Measurements from ENCODE around the gene MAGI1. TPM values are rescaled to one million over a fixed set of nuclear protein-coding genes. Genes with fewer than 3 reads are reported as not detected.

Gene MAGI1
- total RNA-seq, 1 experiment from 2014 or later, result 58.2 TPM

- no peak for TF ChIP-seq ATF6 (CRISPR knock-in tag; IDR thresholded peaks at IDR 0.05)
Measured at GRCh38 chr3:66041116-66041515, 2.4 kb upstream of the MAGI1 start (continued).

- H3K4me1 Mint-ChIP-seq, result peaks cover 40% of the 10 kb centered on the region
- H3K27me3 Mint-ChIP-seq (ENCODE audit: low read depth), result no peaks in the 10 kb centered on the region; the same call in 1 of the 2 replicates
- H3K27ac Mint-ChIP-seq, result peak overlapping the region; percentile 87
- H3K9me3 Mint-ChIP-seq, result no peaks in the 10 kb centered on the region
- H3K4me3 Mint-ChIP-seq, result peak overlapping the region; percentile 98
- ChIA-PET POLR2A (interaction anchor here (1.2 kb wide), 1 partner anchor 95 kb away, joined by 5 read pairs; no protein-coding TSS in a partner anchor), CTCF (interaction anchor here (1.2 kb wide), 1 partner anchor 81 kb away, joined by 3 read pairs; no protein-coding TSS in a partner anchor)
- DNase-seq (ENCODE audit: low spot score) (peak; percentile 59), ATAC-seq (peak; percentile 2)
- H3K36me3 Mint-ChIP-seq, result peaks cover 2% of the 10 kb centered on the region; the same call in 1 of the 2 replicates
- 0 out of 2 replicates have a peak, but pooled peaks have one; percentile 12 for TF ChIP-seq ERG (CRISPR knock-in tag; IDR thresholded peaks at IDR 0.05)
- TF ChIP-seq CREM (CRISPR knock-in tag; IDR thresholded peaks at IDR 0.05), result 0 out of 2 replicates have a peak, but pooled peaks have one; percentile 30
- 0 out of 2 replicates have a peak, but pooled peaks have one; percentile 23 for TF ChIP-seq E2F5 (CRISPR knock-in tag; IDR thresholded peaks at IDR 0.05)
- TF ChIP-seq, protein P1, sequence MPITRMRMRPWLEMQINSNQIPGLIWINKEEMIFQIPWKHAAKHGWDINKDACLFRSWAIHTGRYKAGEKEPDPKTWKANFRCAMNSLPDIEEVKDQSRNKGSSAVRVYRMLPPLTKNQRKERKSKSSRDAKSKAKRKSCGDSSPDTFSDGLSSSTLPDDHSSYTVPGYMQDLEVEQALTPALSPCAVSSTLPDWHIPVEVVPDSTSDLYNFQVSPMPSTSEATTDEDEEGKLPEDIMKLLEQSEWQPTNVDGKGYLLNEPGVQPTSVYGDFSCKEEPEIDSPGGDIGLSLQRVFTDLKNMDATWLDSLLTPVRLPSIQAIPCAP (CRISPR knock-in tag; IDR thresholded peaks at IDR 0.05), result no peak
Measured at GRCh38 chr3:66039590-66039887, 821 bp upstream of the MAGI1 start.

GRCh38 chr3:66038384-66038725 lies 363 bp downstream of the MAGI1 start:
- peaks cover 50% of the 10 kb centered on the region for H3K4me1 Mint-ChIP-seq
- peaks cover 5% of the 10 kb centered on the region; the same call in 1 of the 2 replicates for H3K36me3 Mint-ChIP-seq
- ChIA-PET POLR2A (interaction anchor here (1.3 to 3.0 kb wide), 5 partner anchors 16 to 85 kb away, joined by 3 to 18 read pairs (median 6); no protein-coding TSS in a partner anchor), CTCF (no interaction called here)
- DNase-seq (ENCODE audit: low spot score) (no peak), ATAC-seq (no peak)
- TF ChIP-seq, protein P2, sequence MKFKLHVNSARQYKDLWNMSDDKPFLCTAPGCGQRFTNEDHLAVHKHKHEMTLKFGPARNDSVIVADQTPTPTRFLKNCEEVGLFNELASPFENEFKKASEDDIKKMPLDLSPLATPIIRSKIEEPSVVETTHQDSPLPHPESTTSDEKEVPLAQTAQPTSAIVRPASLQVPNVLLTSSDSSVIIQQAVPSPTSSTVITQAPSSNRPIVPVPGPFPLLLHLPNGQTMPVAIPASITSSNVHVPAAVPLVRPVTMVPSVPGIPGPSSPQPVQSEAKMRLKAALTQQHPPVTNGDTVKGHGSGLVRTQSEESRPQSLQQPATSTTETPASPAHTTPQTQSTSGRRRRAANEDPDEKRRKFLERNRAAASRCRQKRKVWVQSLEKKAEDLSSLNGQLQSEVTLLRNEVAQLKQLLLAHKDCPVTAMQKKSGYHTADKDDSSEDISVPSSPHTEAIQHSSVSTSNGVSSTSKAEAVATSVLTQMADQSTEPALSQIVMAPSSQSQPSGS (CRISPR knock-in tag; IDR thresholded peaks at IDR 0.05; ENCODE audit: borderline replicate concordance, low read depth), result 0 out of 2 replicates have a peak, but pooled peaks have one; percentile 4
- TF ChIP-seq SMAD4 (CRISPR knock-in tag; IDR thresholded peaks at IDR 0.05), result no peak
- no peaks in the 10 kb centered on the region; the same call in 1 of the 2 replicates for H3K27me3 Mint-ChIP-seq (ENCODE audit: low read depth)
- no peaks in the 10 kb centered on the region for H3K9me3 Mint-ChIP-seq
- H3K27ac Mint-ChIP-seq, result peak overlapping the region; percentile 99
- H3K4me3 Mint-ChIP-seq, result peak overlapping the region; percentile 98

GRCh38 chr3:66037986-66038369 lies 740 bp downstream of the MAGI1 start:
- ATAC-seq (no peak), DNase-seq (ENCODE audit: low spot score) (peak; percentile 32)
- Mint-ChIP-seq H3K27ac (peak overlapping the region; percentile 99), H3K36me3 (peaks cover 5% of the 10 kb centered on the region; the same call in 1 of the 2 replicates), H3K4me1 (peaks cover 54% of the 10 kb centered on the region), H3K9me3 (no peaks in the 10 kb centered on the region), H3K27me3 (ENCODE audit: low read depth) (no peaks in the 10 kb centered on the region; the same call in 1 of the 2 replicates), H3K4me3 (peak overlapping the region; percentile 98)
- TF ChIP-seq, protein P3, sequence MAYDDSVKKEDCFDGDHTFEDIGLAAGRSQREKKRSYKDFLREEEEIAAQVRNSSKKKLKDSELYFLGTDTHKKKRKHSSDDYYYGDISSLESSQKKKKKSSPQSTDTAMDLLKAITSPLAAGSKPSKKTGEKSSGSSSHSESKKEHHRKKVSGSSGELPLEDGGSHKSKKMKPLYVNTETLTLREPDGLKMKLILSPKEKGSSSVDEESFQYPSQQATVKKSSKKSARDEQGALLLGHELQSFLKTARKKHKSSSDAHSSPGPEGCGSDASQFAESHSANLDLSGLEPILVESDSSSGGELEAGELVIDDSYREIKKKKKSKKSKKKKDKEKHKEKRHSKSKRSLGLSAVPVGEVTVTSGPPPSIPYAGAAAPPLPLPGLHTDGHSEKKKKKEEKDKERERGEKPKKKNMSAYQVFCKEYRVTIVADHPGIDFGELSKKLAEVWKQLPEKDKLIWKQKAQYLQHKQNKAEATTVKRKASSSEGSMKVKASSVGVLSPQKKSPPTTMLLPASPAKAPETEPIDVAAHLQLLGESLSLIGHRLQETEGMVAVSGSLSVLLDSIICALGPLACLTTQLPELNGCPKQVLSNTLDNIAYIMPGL (CRISPR knock-in tag; IDR thresholded peaks at IDR 0.05), result peak; percentile 5; the same call in 1 of the 2 replicates
- TF ChIP-seq TEAD4 (CRISPR knock-in tag; IDR thresholded peaks at IDR 0.05), result no peak
- CTCF ChIA-PET, result interaction anchor here (1.2 to 2.3 kb wide), 3 partner anchors 20 to 105 kb away, joined by 3 to 12 read pairs (median 5); no protein-coding TSS in a partner anchor
- POLR2A ChIA-PET, result interaction anchor here (0.6 to 3.0 kb wide), 8 partner anchors 16 to 135 kb away, joined by 3 to 18 read pairs (median 6); no protein-coding TSS in a partner anchor

Measured in WTC11 (cell line).